ENCODE data around the gene OR9I1.

DNA sequence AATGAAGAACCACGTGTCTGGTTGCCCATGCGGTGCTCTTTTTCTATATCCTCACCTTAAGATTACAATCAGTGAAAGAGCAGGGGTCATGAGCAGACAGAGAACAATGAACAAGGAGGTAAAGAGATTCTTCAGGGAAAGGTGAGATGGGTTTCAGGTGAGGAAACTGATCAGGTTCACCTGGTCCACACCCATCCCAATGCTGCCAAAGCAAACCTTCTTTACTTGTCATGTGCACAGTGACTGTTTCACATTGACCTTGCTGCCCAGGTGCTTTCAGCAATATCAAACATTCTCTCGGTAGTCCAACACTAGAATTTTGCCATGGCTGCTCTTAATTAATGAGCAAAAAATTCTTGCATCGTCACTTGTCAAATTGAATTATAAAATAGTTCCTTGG lies 39.1 kb upstream of the OR9I1 start:
- TF ChIP-seq GABPA (IDR thresholded peaks at IDR 0.05 in 1 of 2, conservative IDR thresholded peaks at IDR 0.05 in 1 of 2) (no peak), TAF1 (conservative IDR thresholded peaks at IDR 0.05) (no peak)
- TF ChIP-seq, protein P1, sequence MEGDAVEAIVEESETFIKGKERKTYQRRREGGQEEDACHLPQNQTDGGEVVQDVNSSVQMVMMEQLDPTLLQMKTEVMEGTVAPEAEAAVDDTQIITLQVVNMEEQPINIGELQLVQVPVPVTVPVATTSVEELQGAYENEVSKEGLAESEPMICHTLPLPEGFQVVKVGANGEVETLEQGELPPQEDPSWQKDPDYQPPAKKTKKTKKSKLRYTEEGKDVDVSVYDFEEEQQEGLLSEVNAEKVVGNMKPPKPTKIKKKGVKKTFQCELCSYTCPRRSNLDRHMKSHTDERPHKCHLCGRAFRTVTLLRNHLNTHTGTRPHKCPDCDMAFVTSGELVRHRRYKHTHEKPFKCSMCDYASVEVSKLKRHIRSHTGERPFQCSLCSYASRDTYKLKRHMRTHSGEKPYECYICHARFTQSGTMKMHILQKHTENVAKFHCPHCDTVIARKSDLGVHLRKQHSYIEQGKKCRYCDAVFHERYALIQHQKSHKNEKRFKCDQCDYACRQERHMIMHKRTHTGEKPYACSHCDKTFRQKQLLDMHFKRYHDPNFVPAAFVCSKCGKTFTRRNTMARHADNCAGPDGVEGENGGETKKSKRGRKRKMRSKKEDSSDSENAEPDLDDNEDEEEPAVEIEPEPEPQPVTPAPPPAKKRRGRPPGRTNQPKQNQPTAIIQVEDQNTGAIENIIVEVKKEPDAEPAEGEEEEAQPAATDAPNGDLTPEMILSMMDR (IDR thresholded peaks at IDR 0.05; ENCODE audit: low read depth, low read length, missing input control), result no peak

All from liver (tissue), 3 donors.